Ishikawa (cell line): ENCODE measurements around the gene MAB21L4.

Experiments
- CEBPB ChIP-seq: IDR thresholded peaks from 2 replicates; pipeline ENCODE4 v1.6.1; 2012
- CREB1 ChIP-seq: IDR thresholded peaks from 2 replicates; pipeline ENCODE4 v1.6.1; 2012; ENCODE audit warnings: low read depth
- EGR1 ChIP-seq: IDR thresholded peaks from 2 replicates; pipeline ENCODE4 v1.6.1; 2012
- EP300 ChIP-seq: IDR thresholded peaks from 2 replicates; pipeline ENCODE4 v1.6.1; 2012; ENCODE audit warnings: borderline replicate concordance
- FOXM1 ChIP-seq: IDR thresholded peaks from 2 replicates; pipeline ENCODE4 v1.6.1; 2012; ENCODE audit warnings: low read depth, borderline replicate concordance
- MAX ChIP-seq: IDR thresholded peaks from 2 replicates; pipeline ENCODE4 v1.6.1; 2012
- NFIC ChIP-seq: IDR thresholded peaks from 2 replicates; pipeline ENCODE4 v1.6.1; 2012
- RAD21 ChIP-seq: IDR thresholded peaks from 2 replicates; pipeline ENCODE4 v1.6.1; 2012; ENCODE audit warnings: low read depth
- REST ChIP-seq: IDR thresholded peaks from 2 replicates; pipeline ENCODE4 v1.6.1; 2012; ENCODE audit warnings: low read depth, mild to moderate bottlenecking
- TAF1 ChIP-seq: IDR thresholded peaks from 2 replicates; pipeline ENCODE4 v1.6.1; 2012; ENCODE audit warnings: low read depth, mild to moderate bottlenecking
- TCF12 ChIP-seq: IDR thresholded peaks from 2 replicates; pipeline ENCODE4 v1.6.1; 2012; ENCODE audit warnings: low read depth
- TEAD4 ChIP-seq: IDR thresholded peaks from 2 replicates; pipeline ENCODE4 v1.6.1; 2012
- YY1 ChIP-seq: IDR thresholded peaks from 2 replicates; pipeline ENCODE4 v1.6.1; 2012; ENCODE audit warnings: low read depth
- ZBTB7A ChIP-seq: IDR thresholded peaks from 2 replicates; pipeline ENCODE4 v1.6.1; 2012; ENCODE audit warnings: low read depth
- TF ChIP-seq, protein P1 (sequence below): IDR thresholded peaks from 2 replicates; pipeline ENCODE4 v1.6.1; 2012

Gene MAB21L4

GRCh38 chr2:240864475-240864874, 31.5 kb downstream of the MAB21L4 start:
- no peak for TF ChIP-seq CREB1
- no peak for TF ChIP-seq EGR1
- TF ChIP-seq RAD21, result no peak
- no peak for TF ChIP-seq YY1
- TF ChIP-seq TCF12, result no peak
- TF ChIP-seq, protein P1, sequence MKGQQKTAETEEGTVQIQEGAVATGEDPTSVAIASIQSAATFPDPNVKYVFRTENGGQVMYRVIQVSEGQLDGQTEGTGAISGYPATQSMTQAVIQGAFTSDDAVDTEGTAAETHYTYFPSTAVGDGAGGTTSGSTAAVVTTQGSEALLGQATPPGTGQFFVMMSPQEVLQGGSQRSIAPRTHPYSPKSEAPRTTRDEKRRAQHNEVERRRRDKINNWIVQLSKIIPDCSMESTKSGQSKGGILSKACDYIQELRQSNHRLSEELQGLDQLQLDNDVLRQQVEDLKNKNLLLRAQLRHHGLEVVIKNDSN, result no peak
- no peak for TF ChIP-seq EP300
- TF ChIP-seq FOXM1, result no peak
- no peak for TF ChIP-seq TEAD4
- no peak for TF ChIP-seq MAX
- TF ChIP-seq TAF1, result no peak
- no peak for TF ChIP-seq NFIC

DNA sequence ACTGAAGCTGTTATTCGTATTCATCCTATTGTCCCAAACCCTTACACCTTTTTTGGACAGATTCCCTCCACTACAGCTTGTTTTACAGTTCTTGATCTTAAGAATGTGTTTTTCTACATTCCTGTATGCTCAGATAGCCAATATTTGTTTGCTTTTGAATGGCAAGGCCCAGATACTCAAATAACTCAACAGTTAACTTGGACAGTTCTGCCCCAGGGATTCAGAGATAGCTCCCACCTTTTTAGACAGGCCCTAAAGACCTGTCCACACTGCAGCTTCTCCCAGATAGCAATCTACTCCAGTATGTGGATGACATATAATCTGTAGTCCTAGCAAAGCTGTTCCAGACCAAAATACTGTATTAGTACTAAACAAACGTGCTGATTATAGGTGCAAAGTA, 34.4 kb downstream of the MAB21L4 start:
- TF ChIP-seq TAF1 (no peak), FOXM1 (no peak), REST (no peak), ZBTB7A (no peak), EGR1 (no peak), TCF12 (no peak)

- TF ChIP-seq TEAD4 (no peak), REST (no peak), NFIC (no peak), RAD21 (no peak), FOXM1 (no peak), EGR1 (no peak), CREB1 (no peak)
- TF ChIP-seq, protein P1, result no peak
These were observed 37.1 kb downstream of the MAB21L4 start for GRCh38 chr2:240858871-240859270.

GRCh38 chr2:240858321-240858720, 37.6 kb downstream of the MAB21L4 start:
- TF ChIP-seq FOXM1 (no peak), EGR1 (no peak), TEAD4 (no peak), TCF12 (no peak), CREB1 (no peak), ZBTB7A (no peak), CEBPB (no peak), YY1 (no peak), MAX (no peak), NFIC (no peak), EP300 (no peak), TAF1 (no peak), REST (no peak), RAD21 (no peak)
- TF ChIP-seq, protein P1, result no peak
